ENCODE data around the gene VPS13C.

Gene VPS13C

DNA sequence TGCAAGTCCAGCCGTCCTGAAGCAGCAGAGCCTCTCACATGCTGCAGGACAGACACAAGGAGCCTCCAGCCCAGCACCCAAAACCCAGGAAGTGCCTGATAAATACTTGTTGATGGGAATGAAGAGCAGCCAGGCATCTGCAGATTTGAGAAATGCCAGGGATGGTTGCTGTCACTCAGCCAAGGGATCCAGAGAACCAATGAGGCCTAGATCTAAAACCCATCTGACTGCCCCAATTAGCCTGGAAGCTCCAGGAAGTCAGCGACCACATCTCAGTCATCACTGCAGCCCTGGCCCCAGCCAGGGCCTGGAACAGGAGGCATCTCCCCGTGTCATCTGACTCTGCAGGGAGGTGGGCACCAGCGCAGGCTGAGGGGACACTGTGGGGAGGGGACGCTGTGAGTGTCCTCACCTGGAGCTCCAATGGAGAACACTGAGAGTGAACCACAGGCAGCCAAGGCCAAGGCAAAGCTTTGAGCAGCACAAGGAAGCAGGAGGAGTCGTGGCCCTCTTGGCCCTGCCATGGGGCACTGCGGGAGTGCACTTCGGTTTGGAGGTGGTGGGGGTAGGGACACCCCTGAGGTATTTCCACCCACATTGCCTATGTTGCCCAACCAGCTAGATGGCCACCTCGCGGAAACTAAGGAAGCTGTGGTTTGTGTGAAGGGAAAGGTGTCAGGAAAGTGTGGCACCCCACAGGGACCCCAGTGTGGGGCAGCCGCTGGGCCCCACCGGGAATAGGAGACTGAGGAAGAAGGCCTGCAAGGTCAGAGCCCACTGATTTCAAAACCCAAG is 229.5 kb downstream of the VPS13C start:
- Histone ChIP-seq H3K27me3 (ENCODE audit: control insufficient read depth, insufficient read depth, low read length) (no peaks in the 10 kb centered on the region), H3K27ac (ENCODE audit: low read depth, low read length) (no peak overlapping the region), H3K36me3 (ENCODE audit: control insufficient read depth, insufficient read depth, low read length) (no peaks in the 10 kb centered on the region), H3K4me3 (ENCODE audit: low read length) (no peak overlapping the region), H3K9ac (ENCODE audit: low read length) (no peak overlapping the region), H3K4me1 (ENCODE audit: control insufficient read depth, insufficient read depth, low read length) (no peaks in the 10 kb centered on the region)

DNA sequence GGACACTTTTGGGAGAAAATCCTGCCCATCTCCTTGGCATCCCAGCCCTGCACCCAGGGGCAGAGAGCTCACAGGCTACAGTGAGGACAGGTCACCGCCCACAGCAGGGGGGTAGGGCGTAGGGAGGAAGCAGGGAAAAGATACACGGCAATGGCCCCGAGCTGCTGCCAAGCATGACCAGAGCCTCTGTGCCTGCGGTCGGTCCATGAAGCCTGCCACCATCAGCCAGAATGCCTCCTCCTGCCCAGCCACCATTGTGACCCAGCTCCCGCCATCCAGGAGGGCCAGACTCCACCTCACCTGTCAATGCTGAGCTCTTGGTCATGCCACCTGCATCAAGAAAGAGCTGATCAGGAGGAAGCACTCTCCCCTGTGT is 230.7 kb downstream of the VPS13C start:
- Histone ChIP-seq H3K36me3 (ENCODE audit: control insufficient read depth, insufficient read depth, low read length) (no peaks in the 10 kb centered on the region), H3K27me3 (ENCODE audit: control insufficient read depth, insufficient read depth, low read length) (no peaks in the 10 kb centered on the region), H3K9ac (ENCODE audit: low read length) (no peak overlapping the region), H3K4me3 (ENCODE audit: low read length) (no peak overlapping the region), H3K27ac (ENCODE audit: low read depth, low read length) (no peak overlapping the region), H3K4me1 (ENCODE audit: control insufficient read depth, insufficient read depth, low read length) (no peaks in the 10 kb centered on the region)

DNA sequence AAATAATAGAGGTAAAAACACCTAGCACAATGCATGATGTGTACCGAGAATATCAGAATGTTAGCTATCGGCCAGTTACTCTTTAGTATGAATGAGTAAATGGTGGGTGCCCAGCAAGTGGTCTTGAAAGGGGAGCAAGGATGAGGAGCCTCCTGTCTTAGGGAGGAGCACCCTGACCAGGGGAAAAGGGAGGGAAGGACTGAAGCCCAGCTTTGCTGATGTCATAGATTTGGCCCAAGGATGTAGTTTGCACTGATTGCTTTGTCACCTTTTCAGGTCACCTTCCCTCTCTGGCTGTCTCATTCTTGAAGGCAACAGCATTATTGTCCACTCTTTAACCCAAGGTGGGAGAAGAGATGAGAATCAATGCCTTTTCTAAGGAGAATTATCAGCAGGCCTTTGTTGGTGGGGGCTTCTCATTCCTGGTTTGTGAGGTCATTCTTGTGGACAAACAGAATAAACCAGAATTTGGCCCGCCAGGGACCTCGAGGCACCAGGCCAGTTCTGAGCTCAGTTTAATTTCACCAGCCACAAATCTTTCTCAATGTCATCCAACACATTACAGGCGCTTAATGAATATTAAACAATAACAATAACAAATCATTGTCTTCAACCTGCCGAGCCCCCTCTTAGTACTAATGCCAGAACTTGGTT is 231.3 kb downstream of the VPS13C start:
- Histone ChIP-seq H3K27me3 (ENCODE audit: control insufficient read depth, insufficient read depth, low read length) (no peaks in the 10 kb centered on the region), H3K27ac (ENCODE audit: low read depth, low read length) (no peak overlapping the region), H3K36me3 (ENCODE audit: control insufficient read depth, insufficient read depth, low read length) (no peaks in the 10 kb centered on the region), H3K4me1 (ENCODE audit: control insufficient read depth, insufficient read depth, low read length) (no peaks in the 10 kb centered on the region), H3K9ac (ENCODE audit: low read length) (no peak overlapping the region), H3K4me3 (ENCODE audit: low read length) (no peak overlapping the region)

DNA sequence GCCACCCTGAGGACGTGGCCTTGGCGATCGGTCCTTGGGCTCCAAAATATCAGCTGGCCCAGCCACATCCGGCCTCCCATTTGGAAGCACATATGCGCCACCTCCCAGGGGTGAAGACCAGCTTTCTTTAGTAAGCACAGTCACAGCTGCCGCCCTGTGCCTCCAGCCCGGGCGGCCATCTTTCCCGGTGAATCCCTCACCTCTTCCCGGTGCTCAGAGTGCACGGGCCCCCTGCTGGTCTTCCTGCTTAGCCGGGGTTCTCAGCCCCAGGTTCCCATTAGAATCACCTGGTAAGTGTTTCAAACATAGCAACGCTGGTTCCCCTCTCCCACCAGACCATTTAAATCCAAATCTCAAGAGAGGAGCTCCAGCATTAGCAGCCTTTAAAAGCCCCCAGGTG is 232.2 kb downstream of the VPS13C start:
- no peak overlapping the region for H3K4me3 ChIP-seq (ENCODE audit: low read length)
- H3K27me3 ChIP-seq (ENCODE audit: control insufficient read depth, insufficient read depth, low read length): no peaks in the 10 kb centered on the region
- no peaks in the 10 kb centered on the region for H3K36me3 ChIP-seq (ENCODE audit: control insufficient read depth, insufficient read depth, low read length)
- H3K27ac ChIP-seq (ENCODE audit: low read depth, low read length): no peak overlapping the region
- no peaks in the 10 kb centered on the region for H3K4me1 ChIP-seq (ENCODE audit: control insufficient read depth, insufficient read depth, low read length)
- H3K9ac ChIP-seq (ENCODE audit: low read length): no peak overlapping the region

DNA sequence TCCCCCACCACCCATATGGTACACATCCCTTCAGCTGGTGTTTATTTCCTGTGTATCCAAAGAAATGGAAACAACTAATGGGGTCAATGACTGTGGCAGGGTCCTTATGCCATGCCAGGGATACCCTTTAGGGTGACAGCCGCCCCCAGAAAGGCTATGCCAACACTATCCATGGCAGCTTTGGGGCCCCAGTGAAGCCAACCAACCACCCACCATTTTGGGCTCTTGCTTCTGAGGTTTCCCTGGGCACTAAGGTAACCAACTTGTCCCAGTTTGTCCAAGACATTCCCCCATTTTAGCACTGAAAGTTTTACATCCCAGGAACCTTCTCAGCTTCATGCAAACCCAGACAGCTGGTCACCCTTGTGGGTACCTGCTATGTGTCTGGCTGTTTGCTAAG is 233.1 kb downstream of the VPS13C start:
- Histone ChIP-seq H3K9ac (ENCODE audit: low read length) (no peak overlapping the region), H3K27me3 (ENCODE audit: control insufficient read depth, insufficient read depth, low read length) (no peaks in the 10 kb centered on the region), H3K4me1 (ENCODE audit: control insufficient read depth, insufficient read depth, low read length) (no peaks in the 10 kb centered on the region), H3K36me3 (ENCODE audit: control insufficient read depth, insufficient read depth, low read length) (no peaks in the 10 kb centered on the region), H3K4me3 (ENCODE audit: low read length) (no peak overlapping the region), H3K27ac (ENCODE audit: low read depth, low read length) (no peak overlapping the region)

DNA sequence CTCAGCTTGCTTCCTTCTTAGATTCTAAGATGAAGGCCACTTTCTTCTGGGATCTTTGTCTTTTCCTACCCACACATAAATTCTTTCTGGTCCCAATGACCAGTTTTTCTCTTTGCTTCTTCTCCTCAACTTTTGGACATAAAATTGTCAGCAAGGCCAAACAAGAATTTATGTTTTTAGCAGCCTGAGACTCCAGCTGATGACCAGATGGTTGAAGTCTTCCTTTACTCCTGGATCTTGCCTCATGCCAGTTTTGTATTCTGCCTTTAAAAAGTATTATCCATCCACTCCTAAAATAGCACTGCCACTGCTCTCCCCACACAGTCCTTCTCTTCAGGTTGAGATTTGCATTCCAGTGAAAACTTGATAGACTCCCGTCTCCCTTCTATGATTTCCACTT is 236.0 kb downstream of the VPS13C start:
- Histone ChIP-seq H3K36me3 (ENCODE audit: control insufficient read depth, insufficient read depth, low read length) (no peaks in the 10 kb centered on the region), H3K9ac (ENCODE audit: low read length) (no peak overlapping the region), H3K4me3 (ENCODE audit: low read length) (no peak overlapping the region), H3K4me1 (ENCODE audit: control insufficient read depth, insufficient read depth, low read length) (no peaks in the 10 kb centered on the region), H3K27me3 (ENCODE audit: control insufficient read depth, insufficient read depth, low read length) (no peaks in the 10 kb centered on the region), H3K27ac (ENCODE audit: low read depth, low read length) (no peak overlapping the region)

DNA sequence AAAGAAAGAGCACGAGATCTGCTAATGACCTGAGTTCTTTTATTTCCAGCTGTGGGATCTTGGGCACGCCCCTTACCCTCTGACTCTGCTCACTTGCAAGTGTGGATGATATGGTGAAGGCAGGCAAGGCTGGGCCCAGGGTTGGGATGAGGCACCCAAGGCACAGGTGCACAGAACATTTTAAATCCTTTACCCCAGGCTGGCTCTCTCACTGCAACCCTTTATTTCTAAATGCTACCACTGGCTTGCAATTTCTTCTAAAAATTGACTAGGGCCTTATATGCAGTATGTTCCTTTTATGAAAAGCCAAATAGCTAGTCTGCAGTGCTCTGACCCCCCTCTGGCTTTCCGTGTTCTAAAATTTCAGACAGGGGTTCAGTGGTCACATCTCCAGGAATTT is 237.7 kb downstream of the VPS13C start:
- Histone ChIP-seq H3K27me3 (ENCODE audit: control insufficient read depth, insufficient read depth, low read length) (no peaks in the 10 kb centered on the region), H3K27ac (ENCODE audit: low read depth, low read length) (no peak overlapping the region), H3K4me3 (ENCODE audit: low read length) (no peak overlapping the region)

DNA sequence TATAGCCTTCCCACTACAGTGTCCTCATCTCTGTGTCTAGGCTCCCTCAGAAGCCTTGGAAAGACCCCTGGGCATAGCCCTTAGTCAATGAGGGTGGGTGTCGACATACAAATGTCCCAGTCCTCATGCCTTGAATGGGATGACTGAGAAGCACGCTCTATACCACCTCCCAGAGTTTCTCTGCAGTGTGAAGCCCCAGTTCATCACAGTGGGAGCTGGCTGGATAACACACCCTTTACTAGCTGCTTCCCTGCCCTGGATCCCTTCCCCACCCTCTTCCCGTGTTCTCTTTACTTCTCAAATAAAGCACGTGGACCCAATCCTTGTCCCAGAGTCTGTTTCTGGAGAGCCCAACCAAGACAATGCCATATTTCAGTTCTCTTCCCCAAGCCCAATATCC is 239.3 kb downstream of the VPS13C start:
- H3K4me3 ChIP-seq (ENCODE audit: low read length): no peak overlapping the region
- no peaks in the 10 kb centered on the region for H3K27me3 ChIP-seq (ENCODE audit: control insufficient read depth, insufficient read depth, low read length)
- H3K9ac ChIP-seq (ENCODE audit: low read length): no peak overlapping the region
- H3K27ac ChIP-seq (ENCODE audit: low read depth, low read length): no peak overlapping the region
- H3K36me3 ChIP-seq (ENCODE audit: control insufficient read depth, insufficient read depth, low read length): no peaks in the 10 kb centered on the region
- H3K4me1 ChIP-seq (ENCODE audit: control insufficient read depth, insufficient read depth, low read length): no peaks in the 10 kb centered on the region

More for the DNA sequence above, 237.7 kb downstream of the VPS13C start:
- Histone ChIP-seq H3K9ac (ENCODE audit: low read length) (no peak overlapping the region), H3K4me1 (ENCODE audit: control insufficient read depth, insufficient read depth, low read length) (no peaks in the 10 kb centered on the region), H3K36me3 (ENCODE audit: control insufficient read depth, insufficient read depth, low read length) (no peaks in the 10 kb centered on the region)

DNA sequence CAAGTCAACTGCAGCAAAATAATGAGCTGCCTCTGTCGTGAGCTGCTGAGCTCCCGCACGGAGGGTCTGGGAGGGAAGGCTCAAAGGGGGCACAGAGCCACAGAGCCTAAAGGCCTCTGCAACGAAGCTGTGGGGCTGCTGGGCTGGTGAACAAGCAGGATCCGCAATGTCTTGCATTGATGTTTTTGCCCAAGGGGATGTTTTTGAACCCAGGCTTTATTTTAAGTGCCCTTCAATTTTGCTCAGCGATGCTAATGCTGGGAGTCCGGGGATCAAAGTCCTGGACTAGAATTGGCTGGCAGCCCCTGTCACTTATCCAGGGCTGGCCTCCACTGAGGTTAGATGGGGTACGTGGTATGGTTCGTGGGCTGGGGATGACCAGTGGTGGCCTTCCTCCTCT is 240.0 kb downstream of the VPS13C start:
- no peak overlapping the region for H3K4me3 ChIP-seq (ENCODE audit: low read length)
- H3K4me1 ChIP-seq (ENCODE audit: control insufficient read depth, insufficient read depth, low read length): no peaks in the 10 kb centered on the region
- no peak overlapping the region for H3K27ac ChIP-seq (ENCODE audit: low read depth, low read length)
- H3K27me3 ChIP-seq (ENCODE audit: control insufficient read depth, insufficient read depth, low read length): no peaks in the 10 kb centered on the region
- H3K36me3 ChIP-seq (ENCODE audit: control insufficient read depth, insufficient read depth, low read length): no peaks in the 10 kb centered on the region
- no peak overlapping the region for H3K9ac ChIP-seq (ENCODE audit: low read length)

DNA sequence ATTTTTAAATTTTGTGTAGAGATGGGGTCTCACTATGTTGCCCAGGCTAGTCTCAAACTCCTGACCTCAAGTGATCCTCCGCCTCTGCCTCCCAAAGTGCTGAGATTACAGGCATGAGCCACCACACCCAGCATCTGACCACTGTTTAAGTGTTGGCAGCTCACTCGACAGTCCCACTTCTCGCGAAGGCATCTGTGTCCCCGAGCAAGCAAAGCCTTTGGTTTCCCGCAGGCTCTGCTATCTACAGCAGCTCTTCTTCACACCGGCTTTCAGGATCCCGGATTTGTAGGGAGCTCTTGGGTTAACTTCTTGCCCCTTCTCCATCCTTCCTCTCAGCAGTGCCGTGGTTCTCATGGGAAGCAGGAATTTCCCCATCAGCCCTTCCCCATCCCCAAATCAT is 240.9 kb downstream of the VPS13C start:
- no peaks in the 10 kb centered on the region for H3K27me3 ChIP-seq (ENCODE audit: control insufficient read depth, insufficient read depth, low read length)

DNA sequence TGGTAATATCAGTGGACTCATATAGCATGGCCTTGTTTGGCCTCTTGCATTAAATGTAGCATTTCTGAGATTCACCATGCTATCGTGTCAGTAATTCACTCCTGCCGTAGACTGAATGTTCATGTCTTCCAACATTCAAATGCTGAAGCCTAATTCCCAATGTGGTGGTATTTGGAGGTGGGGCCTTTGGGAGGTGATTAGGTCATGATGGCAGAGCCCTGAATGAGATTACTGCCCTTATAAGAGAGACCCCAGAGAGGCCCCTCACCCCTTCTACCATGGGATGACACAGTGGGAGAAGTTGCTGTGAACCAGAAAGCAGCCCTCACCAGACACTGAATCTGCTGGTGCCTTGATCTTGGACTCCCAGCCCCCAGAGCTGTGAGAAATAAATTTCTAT is 241.4 kb downstream of the VPS13C start:
- no peaks in the 10 kb centered on the region for H3K36me3 ChIP-seq (ENCODE audit: control insufficient read depth, insufficient read depth, low read length)
- no peak overlapping the region for H3K27ac ChIP-seq (ENCODE audit: low read depth, low read length)
- H3K4me1 ChIP-seq (ENCODE audit: control insufficient read depth, insufficient read depth, low read length): no peaks in the 10 kb centered on the region
- H3K27me3 ChIP-seq (ENCODE audit: control insufficient read depth, insufficient read depth, low read length): no peaks in the 10 kb centered on the region
- H3K4me3 ChIP-seq (ENCODE audit: low read length): no peak overlapping the region
- no peak overlapping the region for H3K9ac ChIP-seq (ENCODE audit: low read length)

More for the DNA sequence above, 240.9 kb downstream of the VPS13C start:
- no peak overlapping the region for H3K9ac ChIP-seq (ENCODE audit: low read length)
- no peak overlapping the region for H3K4me3 ChIP-seq (ENCODE audit: low read length)
- H3K27ac ChIP-seq (ENCODE audit: low read depth, low read length): no peak overlapping the region
- H3K4me1 ChIP-seq (ENCODE audit: control insufficient read depth, insufficient read depth, low read length): no peaks in the 10 kb centered on the region
- H3K36me3 ChIP-seq (ENCODE audit: control insufficient read depth, insufficient read depth, low read length): no peaks in the 10 kb centered on the region

DNA sequence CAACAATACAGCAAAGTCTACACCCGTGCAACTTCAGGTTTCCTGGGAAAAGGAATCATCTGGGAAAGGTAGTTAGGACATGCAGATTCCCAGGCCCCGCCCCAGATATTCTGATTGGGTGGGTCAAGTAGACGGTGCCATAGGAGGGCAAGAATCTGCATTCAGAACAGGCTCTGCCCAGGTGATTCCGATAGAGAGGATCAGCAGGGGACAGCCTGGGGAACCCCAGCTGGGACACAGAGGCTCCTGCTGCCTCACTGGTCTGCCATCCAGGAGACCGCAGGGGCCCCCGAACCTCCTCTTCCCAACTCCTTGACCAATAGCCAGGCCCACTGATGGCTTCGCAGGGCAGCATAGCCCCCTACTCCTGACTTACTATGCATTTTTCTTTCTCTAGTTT is 243.4 kb downstream of the VPS13C start:
- no peak overlapping the region for H3K9ac ChIP-seq (ENCODE audit: low read length)
- H3K4me1 ChIP-seq (ENCODE audit: control insufficient read depth, insufficient read depth, low read length): no peaks in the 10 kb centered on the region
- H3K4me3 ChIP-seq (ENCODE audit: low read length): no peak overlapping the region
- no peak overlapping the region for H3K27ac ChIP-seq (ENCODE audit: low read depth, low read length)
- H3K36me3 ChIP-seq (ENCODE audit: control insufficient read depth, insufficient read depth, low read length): no peaks in the 10 kb centered on the region
- no peaks in the 10 kb centered on the region for H3K27me3 ChIP-seq (ENCODE audit: control insufficient read depth, insufficient read depth, low read length)

All from rectal smooth muscle tissue (tissue), 1 donor.